Thymus (tissue), 11 donors: Measurements from ENCODE around the gene MRPL58. TPM values are rescaled to one million over a fixed set of nuclear protein-coding genes. Genes with fewer than 3 reads are reported as not detected.

ENCODE experiments used
- DNase-seq, 9 donors: peaks; one replicate each; pipeline ENCODE4 v3.0.0-alpha.2; 2013; ENCODE audit warnings: low spot score in 9 of 9, low read depth in 6 of 9, missing footprints in 1 of 9
- H3K27ac ChIP-seq, 2 donors: one replicate each; pipeline ENCODE4 v1.5.1; 2013; ENCODE audit warnings: control low read depth in 1 of 2, low read depth in 1 of 2, low read length in 1 of 2, mild to moderate bottlenecking in 1 of 2, moderate library complexity in 1 of 2
- H3K27me3 ChIP-seq, 2 donors: one replicate each; pipeline ENCODE4 v1.5.1; 2013; ENCODE audit warnings: low read length in 1 of 2; ENCODE audit not compliant: control insufficient read depth in 2 of 2, insufficient read depth in 1 of 2
- H3K36me3 ChIP-seq, 2 donors: one replicate each; pipeline ENCODE4 v1.5.1; 2013; ENCODE audit warnings: low read length in 1 of 2, mild to moderate bottlenecking in 1 of 2, moderate library complexity in 1 of 2; ENCODE audit not compliant: control insufficient read depth in 2 of 2, insufficient read depth in 2 of 2
- H3K4me1 ChIP-seq, 2 donors: one replicate each; pipeline ENCODE4 v1.5.1; 2013; ENCODE audit warnings: low read length in 2 of 2; ENCODE audit not compliant: control insufficient read depth in 2 of 2, insufficient read depth in 2 of 2
- H3K4me3 ChIP-seq, 2 donors: one replicate each; pipeline ENCODE4 v1.5.1; 2013; ENCODE audit warnings: low read length in 2 of 2, control low read depth in 1 of 2, mild to moderate bottlenecking in 1 of 2
- H3K9me3 ChIP-seq, 2 donors: one replicate each; pipeline ENCODE4 v1.5.1; 2013; ENCODE audit warnings: low read length in 1 of 2, mild to moderate bottlenecking in 1 of 2; ENCODE audit not compliant: control insufficient read depth in 2 of 2, insufficient read depth in 1 of 2
- WGBS: extraction: QIAGEN DNeasy Blood & Tissue Kit; methylation state at CpG from one replicate; pipeline ENCODE4 v1.1.7; 2013; 5-methylcytosine and 5-hydroxymethylcytosine counted together
- polyA plus RNA-seq: library from polyadenylated mRNA; stranded (reverse); fragments of 200-250 nt; gene quantifications from one replicate; pipeline ENCODE4 v1.2.3, GENCODE V29; 2013
- total RNA-seq: library from RNA; stranded (reverse); fragments of 120-200 nt; gene quantifications from one replicate; pipeline ENCODE4 v1.2.4, GENCODE V29; 2013
- donor health status: healthy.

Gene MRPL58
- total and polyA plus RNA-seq, 2 donors, result 35.7 to 40.9 TPM

GRCh38 chr17:74994440-74994839, 18.0 kb upstream of the MRPL58 start:
- H3K27ac ChIP-seq, result no peak overlapping the region
- WGBS, result 94% methylated on average over 7 of the region's 7 CpGs
- peaks cover 5 to 28% of the 10 kb centered on the region in 2 donors for H3K27me3 ChIP-seq
- DNase-seq, result no peak
- no peak overlapping the region for H3K4me3 ChIP-seq
- no peaks in the 10 kb centered on the region for H3K9me3 ChIP-seq
- H3K36me3 ChIP-seq, result no peaks in the 10 kb centered on the region
- H3K4me1 ChIP-seq, result no peaks in the 10 kb centered on the region

DNA sequence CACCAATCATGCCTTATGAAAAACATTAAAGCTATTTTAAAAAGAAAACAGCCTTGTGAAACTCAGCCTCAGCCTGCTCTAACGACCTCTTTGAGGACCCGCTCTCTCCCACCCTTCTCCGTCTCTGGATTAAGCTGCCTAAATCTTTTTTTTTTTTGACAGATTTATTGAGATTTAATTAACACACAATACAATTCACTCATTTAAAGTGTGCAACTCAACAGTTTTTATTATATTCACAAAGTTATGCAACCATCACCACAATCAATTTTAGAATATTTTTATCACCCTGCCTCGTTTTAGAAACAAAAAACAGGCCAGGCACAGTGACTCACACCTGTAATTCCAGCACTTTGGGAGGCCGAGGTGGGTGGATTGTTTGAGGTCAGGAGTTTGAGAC, 16.6 kb upstream of the MRPL58 start:
- WGBS, result 90% methylated on average over 5 of the region's 5 CpGs
- DNase-seq, result no peak
- no peaks in the 10 kb centered on the region for H3K9me3 ChIP-seq
- H3K4me3 ChIP-seq, result no peak overlapping the region
- no peak overlapping the region for H3K27ac ChIP-seq
- no peaks in the 10 kb centered on the region for H3K4me1 ChIP-seq
- H3K36me3 ChIP-seq, result no peaks in the 10 kb centered on the region
- peaks cover 0 to 14% of the 10 kb centered on the region in 2 donors for H3K27me3 ChIP-seq

- no peak for DNase-seq
- Histone ChIP-seq H3K36me3 (no peaks in the 10 kb centered on the region), H3K27ac (no peak overlapping the region), H3K9me3 (no peaks in the 10 kb centered on the region), H3K4me1 (no peaks in the 10 kb centered on the region), H3K27me3 (peaks cover 0 to 2% of the 10 kb centered on the region in 2 donors), H3K4me3 (no peak overlapping the region)
- WGBS, result 79% methylated on average over 6 of the region's 6 CpGs
Observed at GRCh38 chr17:74998783-74999182, 13.7 kb upstream of the MRPL58 start.

DNA sequence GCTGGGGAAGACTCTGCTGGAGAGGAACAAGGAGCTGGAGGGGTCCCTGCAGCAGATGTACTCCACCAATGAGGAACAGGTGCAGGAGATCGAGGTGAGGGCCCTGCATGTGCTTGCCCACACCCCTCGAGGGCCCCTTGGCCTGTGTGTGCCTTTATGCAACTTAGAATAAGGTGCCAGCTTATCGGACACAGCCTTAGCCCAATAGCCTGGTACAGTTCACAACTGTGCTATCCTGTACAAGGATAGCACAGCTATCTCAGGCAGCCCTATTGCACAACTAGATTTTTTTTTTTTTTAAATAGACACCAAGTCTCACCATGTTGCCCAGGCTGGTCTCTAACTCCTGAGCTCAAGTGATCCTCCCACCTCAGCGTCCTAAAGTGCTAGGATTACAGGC, 12.9 kb upstream of the MRPL58 start:
- no peaks in the 10 kb centered on the region for H3K36me3 ChIP-seq

GRCh38 chr17:75001915-75002843, 10.3 kb upstream of the MRPL58 start:
- Histone ChIP-seq H3K4me3 (no peak overlapping the region), H3K36me3 (no peaks in the 10 kb centered on the region), H3K27ac (no peak overlapping the region), H3K27me3 (peaks cover 0 to 6% of the 10 kb centered on the region in 2 donors), H3K4me1 (no peaks in the 10 kb centered on the region), H3K9me3 (no peaks in the 10 kb centered on the region)
- WGBS, result 94% methylated on average over 15 of the region's 15 CpGs
- no peak for DNase-seq

More for the DNA sequence above, 12.9 kb upstream of the MRPL58 start:
- WGBS, result 88% methylated on average over 4 of the region's 4 CpGs
- no peaks in the 10 kb centered on the region for H3K9me3 ChIP-seq
- H3K27me3 ChIP-seq, result peaks cover 0 to 2% of the 10 kb centered on the region in 2 donors
- DNase-seq, result no peak
- H3K4me1 ChIP-seq, result no peaks in the 10 kb centered on the region
- H3K4me3 ChIP-seq, result no peak overlapping the region
- H3K27ac ChIP-seq, result no peak overlapping the region

GRCh38 chr17:75003070-75003956, 9.2 kb upstream of the MRPL58 start:
- 98% methylated on average over 76 of the region's 76 CpGs for WGBS
- no peaks in the 10 kb centered on the region for H3K9me3 ChIP-seq
- peaks cover 0 to 6% of the 10 kb centered on the region in 2 donors for H3K27me3 ChIP-seq
- no peak for DNase-seq
- no peaks in the 10 kb centered on the region for H3K4me1 ChIP-seq
- no peak overlapping the region for H3K27ac ChIP-seq
- H3K4me3 ChIP-seq, result no peak overlapping the region
- H3K36me3 ChIP-seq, result no peaks in the 10 kb centered on the region

- no peak overlapping the region for H3K4me3 ChIP-seq
- DNase-seq, result no peak
- no peaks in the 10 kb centered on the region for H3K4me1 ChIP-seq
- no peaks in the 10 kb centered on the region for H3K36me3 ChIP-seq
- 96% methylated on average over 19 of the region's 19 CpGs for WGBS
- no peak overlapping the region for H3K27ac ChIP-seq
- peaks cover 0 to 6% of the 10 kb centered on the region in 2 donors for H3K27me3 ChIP-seq
- H3K9me3 ChIP-seq, result no peaks in the 10 kb centered on the region
Observed at GRCh38 chr17:75003957-75004355, 8.5 kb upstream of the MRPL58 start.

GRCh38 chr17:75004371-75004770, 8.1 kb upstream of the MRPL58 start:
- no peak overlapping the region for H3K4me3 ChIP-seq
- no peak for DNase-seq
- H3K4me1 ChIP-seq, result no peaks in the 10 kb centered on the region
- no peaks in the 10 kb centered on the region for H3K9me3 ChIP-seq
- no peaks in the 10 kb centered on the region for H3K36me3 ChIP-seq
- H3K27ac ChIP-seq, result no peak overlapping the region
- H3K27me3 ChIP-seq, result peaks cover 0 to 6% of the 10 kb centered on the region in 2 donors
- WGBS, result 98% methylated on average over 3 of the region's 3 CpGs

DNA sequence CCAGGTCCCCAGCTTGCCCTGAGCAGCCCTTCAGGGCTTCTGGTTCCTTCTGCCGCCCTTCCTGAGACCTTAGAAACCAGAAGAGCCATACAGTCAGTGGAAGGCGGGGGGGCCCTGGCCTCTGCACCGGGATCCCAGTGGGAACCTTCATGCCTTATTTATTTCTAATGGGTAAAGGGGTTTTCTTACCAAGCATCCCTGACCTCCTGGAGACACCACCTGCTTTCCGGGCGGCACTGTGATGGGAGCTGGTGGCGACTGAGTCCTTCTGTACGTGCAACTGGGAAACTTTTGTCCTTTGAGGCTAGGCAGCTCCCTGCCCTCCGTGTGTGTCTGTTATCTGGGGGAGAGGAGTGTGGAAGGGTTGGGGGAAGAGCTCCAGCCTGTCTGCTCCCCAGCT, 7.2 kb upstream of the MRPL58 start:
- 97% methylated on average over 8 of the region's 8 CpGs for WGBS
- Histone ChIP-seq H3K27ac (no peak overlapping the region), H3K4me3 (no peak overlapping the region), H3K36me3 (no peaks in the 10 kb centered on the region), H3K9me3 (no peaks in the 10 kb centered on the region), H3K4me1 (no peaks in the 10 kb centered on the region), H3K27me3 (peaks cover 0 to 6% of the 10 kb centered on the region in 2 donors)
- DNase-seq, result no peak
